A549 (cell line): ENCODE measurements around the gene KCTD1.

Source experiments
- CBX8 ChIP-seq: fragments of 200-600 bp; sonication (generic); IDR thresholded peaks from 2 replicates; pipeline ENCODE4 v1.6.1; 2016
- CTCF ChIP-seq: fragments of >200 bp; sonication (Bioruptor Twin); formaldehyde crosslinking; IDR thresholded peaks from 3 replicates; pipeline ENCODE4 v1.5.1; 2016
- EHMT2 ChIP-seq: fragments of 200-600 bp; sonication (generic); IDR thresholded peaks from 2 replicates; pipeline ENCODE4 v1.6.1; 2016; ENCODE audit warnings: antibody characterized with exemption, low read depth, mild to moderate bottlenecking, moderate library complexity
- HDAC2 ChIP-seq: fragments of 200-600 bp; sonication (generic); IDR thresholded peaks from 2 replicates; pipeline ENCODE4 v1.6.1; 2016
- HMGXB4 ChIP-seq: fragments of 250-450 bp; sonication (Bioruptor Pico); IDR thresholded peaks from 2 replicates; pipeline ENCODE4 v1.5.0; 2021; ENCODE audit warnings: mild to moderate bottlenecking, moderate library complexity, borderline replicate concordance
- HOXA7 ChIP-seq: fragments of 250-450 bp; sonication (Bioruptor Pico); IDR thresholded peaks from 2 replicates; pipeline ENCODE4 v1.5.0; 2020; ENCODE audit warnings: mild to moderate bottlenecking, moderate library complexity
- MAX ChIP-seq: IDR thresholded peaks from 2 replicates; pipeline ENCODE4 v1.6.1; 2012
- POLR2A ChIP-seq: IDR thresholded peaks from 2 replicates; pipeline ENCODE4 v1.6.1; 2012; ENCODE audit warnings: mild to moderate bottlenecking, low read length
- RAD21 ChIP-seq, 2 experiments: fragments of >200 bp in 1 of 2; sonication (Bioruptor Twin) in 1 of 2; formaldehyde crosslinking in 1 of 2; IDR thresholded peaks in 1 of 2; conservative IDR thresholded peaks in 1 of 2; 2 replicates in 1 of 2; 3 replicates in 1 of 2; pipeline ENCODE4 v1.6.1; 2012 to 2018; ENCODE audit warnings: inconsistent platforms in 1 of 2
- RFX5 ChIP-seq: fragments of 450-650 bp; IDR thresholded peaks from 2 replicates; pipeline ENCODE4 v1.7.1; 2014; ENCODE audit warnings: antibody characterized with exemption, mild to moderate bottlenecking, moderate library complexity
- SREBF2 ChIP-seq: fragments of 450-650 bp; IDR thresholded peaks from 2 replicates; pipeline ENCODE4 v1.6.1; 2014; ENCODE audit warnings: mild to moderate bottlenecking, moderate library complexity

- TF ChIP-seq CTCF: no peak
- no peak for TF ChIP-seq POLR2A
- no peak for TF ChIP-seq RAD21 (conservative IDR thresholded peaks at IDR 0.05 in 1 of 2, IDR thresholded peaks at IDR 0.05 in 1 of 2)
- TF ChIP-seq HDAC2: no peak
- TF ChIP-seq HOXA7 (CRISPR knock-in tag): no peak
- TF ChIP-seq SREBF2: no peak
- TF ChIP-seq CBX8: no peak
- TF ChIP-seq RFX5: no peak
- no peak for TF ChIP-seq HMGXB4 (CRISPR knock-in tag)
- TF ChIP-seq MAX: no peak
- no peak for TF ChIP-seq EHMT2
Measured at GRCh38 chr18:26543373-26543772, 5.0 kb downstream of the KCTD1 start.
